ENCODE results near the gene SH3BGRL. TPM values are rescaled to one million over a fixed set of nuclear protein-coding genes. Genes with fewer than 3 reads are reported as not detected.

Gene SH3BGRL
- total RNA-seq, 2 experiments from 2014 or later: 56.2 to 68.2 TPM

GRCh38 chrX:81231476-81231875 lies 29.6 kb downstream of the SH3BGRL start:
- no peaks in the 10 kb centered on the region for H3K79me2 ChIP-seq (ENCODE audit: insufficient read depth, low read depth, low read length)
- H3K4me1 ChIP-seq (ENCODE audit: insufficient read depth, low read length, poor library complexity, severe bottlenecking): no peaks in the 10 kb centered on the region
- H3K36me3 ChIP-seq (ENCODE audit: insufficient read depth, low read length): peaks cover 20% of the 10 kb centered on the region
- ChIA-PET CTCF (ENCODE audit: unreplicated experiment) (no interaction called here), POLR2A (no interaction called here)
- no peaks in the 10 kb centered on the region for H3K9me2 ChIP-seq (ENCODE audit: insufficient read depth, low read length)
- no peaks in the 10 kb centered on the region for H4K20me1 ChIP-seq (ENCODE audit: insufficient read depth, low read length)
- no TSS peak for BruUV-seq (replicated peaks)
- H2AFZ ChIP-seq (ENCODE audit: low read length): no peak overlapping the region
- no peak for DNase-seq (ENCODE audit: low spot score)
- H3K27ac ChIP-seq (ENCODE audit: low read depth, low read length, poor library complexity, severe bottlenecking): no peak overlapping the region
- no peaks in the 10 kb centered on the region for H3K9me3 ChIP-seq (ENCODE audit: low read length)
- intact Hi-C loops (cut with micrococcal nuclease; ENCODE audit: unreplicated experiment): no loop called here
- no peak overlapping the region for H3K4me2 ChIP-seq (ENCODE audit: low read length)
- TF ChIP-seq EZH2phosphoT487 (IDR thresholded peaks at IDR 0.05; ENCODE audit: borderline replicate concordance, low read depth, low read length): no peak
- TF ChIP-seq, protein P1, sequence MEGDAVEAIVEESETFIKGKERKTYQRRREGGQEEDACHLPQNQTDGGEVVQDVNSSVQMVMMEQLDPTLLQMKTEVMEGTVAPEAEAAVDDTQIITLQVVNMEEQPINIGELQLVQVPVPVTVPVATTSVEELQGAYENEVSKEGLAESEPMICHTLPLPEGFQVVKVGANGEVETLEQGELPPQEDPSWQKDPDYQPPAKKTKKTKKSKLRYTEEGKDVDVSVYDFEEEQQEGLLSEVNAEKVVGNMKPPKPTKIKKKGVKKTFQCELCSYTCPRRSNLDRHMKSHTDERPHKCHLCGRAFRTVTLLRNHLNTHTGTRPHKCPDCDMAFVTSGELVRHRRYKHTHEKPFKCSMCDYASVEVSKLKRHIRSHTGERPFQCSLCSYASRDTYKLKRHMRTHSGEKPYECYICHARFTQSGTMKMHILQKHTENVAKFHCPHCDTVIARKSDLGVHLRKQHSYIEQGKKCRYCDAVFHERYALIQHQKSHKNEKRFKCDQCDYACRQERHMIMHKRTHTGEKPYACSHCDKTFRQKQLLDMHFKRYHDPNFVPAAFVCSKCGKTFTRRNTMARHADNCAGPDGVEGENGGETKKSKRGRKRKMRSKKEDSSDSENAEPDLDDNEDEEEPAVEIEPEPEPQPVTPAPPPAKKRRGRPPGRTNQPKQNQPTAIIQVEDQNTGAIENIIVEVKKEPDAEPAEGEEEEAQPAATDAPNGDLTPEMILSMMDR (conservative IDR thresholded peaks at IDR 0.05; ENCODE audit: low read length): no peak
- no peak overlapping the region for H3K4me3 ChIP-seq (ENCODE audit: low read depth, low read length, poor library complexity, severe bottlenecking)

DNA sequence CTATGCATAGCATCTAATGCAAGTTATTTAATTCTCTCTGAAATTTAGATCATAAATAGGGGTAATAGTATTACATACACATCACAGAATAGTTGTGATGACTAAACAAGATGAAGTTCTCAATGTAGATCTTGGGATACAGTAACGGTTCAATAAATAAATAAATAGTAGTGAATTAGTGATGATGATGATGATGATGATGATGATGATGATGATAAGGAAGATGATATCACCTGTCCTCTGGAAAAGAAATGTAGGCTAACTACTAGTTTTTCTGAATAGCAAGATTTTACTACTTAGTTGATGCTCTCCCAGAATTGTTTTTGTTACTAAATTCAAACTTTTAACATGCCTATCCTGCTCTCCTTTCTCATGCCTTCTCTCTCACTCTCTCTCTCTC lies 30.3 kb downstream of the SH3BGRL start:
- DNase-seq (ENCODE audit: low spot score): no peak
- BruUV-seq (replicated peaks): no TSS peak
- Histone ChIP-seq H3K36me3 (ENCODE audit: insufficient read depth, low read length) (peaks cover 27% of the 10 kb centered on the region), H2AFZ (ENCODE audit: low read length) (no peak overlapping the region), H3K9me3 (ENCODE audit: low read length) (no peaks in the 10 kb centered on the region), H3K4me2 (ENCODE audit: low read length) (no peak overlapping the region), H4K20me1 (ENCODE audit: insufficient read depth, low read length) (no peaks in the 10 kb centered on the region), H3K79me2 (ENCODE audit: insufficient read depth, low read depth, low read length) (no peaks in the 10 kb centered on the region), H3K27ac (ENCODE audit: low read depth, low read length, poor library complexity, severe bottlenecking) (no peak overlapping the region), H3K4me3 (ENCODE audit: low read depth, low read length, poor library complexity, severe bottlenecking) (no peak overlapping the region), H3K9me2 (ENCODE audit: insufficient read depth, low read length) (no peaks in the 10 kb centered on the region), H3K4me1 (ENCODE audit: insufficient read depth, low read length, poor library complexity, severe bottlenecking) (no peaks in the 10 kb centered on the region)
- intact Hi-C loops (cut with micrococcal nuclease; ENCODE audit: unreplicated experiment): no loop called here
- ChIA-PET CTCF (ENCODE audit: unreplicated experiment) (no interaction called here), POLR2A (interaction anchor here (0.7 to 1.0 kb wide), 2 partner anchors 22 to 92 kb away, joined by 3 read pairs; no protein-coding TSS in a partner anchor)
- no peak for TF ChIP-seq EZH2phosphoT487 (IDR thresholded peaks at IDR 0.05; ENCODE audit: borderline replicate concordance, low read depth, low read length)
- TF ChIP-seq, protein P1 (conservative IDR thresholded peaks at IDR 0.05; ENCODE audit: low read length): no peak

DNA sequence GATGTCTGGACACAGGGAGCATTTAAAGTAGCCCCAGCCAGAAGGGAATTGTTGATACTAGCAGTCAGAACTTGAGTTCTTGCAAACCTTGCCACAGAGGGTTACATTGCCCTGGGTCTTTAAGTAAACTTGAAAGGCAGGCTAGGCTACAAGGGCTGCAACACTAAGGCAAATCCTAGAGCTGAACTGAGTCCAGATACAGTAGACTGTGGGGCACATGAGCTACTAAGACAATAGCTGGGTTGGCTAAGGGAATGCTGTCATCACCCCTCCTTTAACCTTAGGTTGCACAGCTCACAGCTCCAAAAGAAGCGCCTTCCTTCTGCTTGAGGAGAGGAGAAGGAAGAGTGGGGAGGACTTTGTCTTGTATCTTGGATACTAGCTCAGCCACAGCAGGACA lies 35.6 kb downstream of the SH3BGRL start:
- BruUV-seq (replicated peaks): no TSS peak

More for the DNA sequence above, 35.6 kb downstream of the SH3BGRL start:
- Histone ChIP-seq H3K9me3 (ENCODE audit: low read length) (no peaks in the 10 kb centered on the region), H3K79me2 (ENCODE audit: insufficient read depth, low read depth, low read length) (no peaks in the 10 kb centered on the region), H3K4me3 (ENCODE audit: low read depth, low read length, poor library complexity, severe bottlenecking) (no peak overlapping the region), H3K4me1 (ENCODE audit: insufficient read depth, low read length, poor library complexity, severe bottlenecking) (no peaks in the 10 kb centered on the region), H4K20me1 (ENCODE audit: insufficient read depth, low read length) (no peaks in the 10 kb centered on the region), H3K4me2 (ENCODE audit: low read length) (no peak overlapping the region), H3K27ac (ENCODE audit: low read depth, low read length, poor library complexity, severe bottlenecking) (no peak overlapping the region), H3K9me2 (ENCODE audit: insufficient read depth, low read length) (no peaks in the 10 kb centered on the region), H2AFZ (ENCODE audit: low read length) (no peak overlapping the region), H3K36me3 (ENCODE audit: insufficient read depth, low read length) (peaks cover 64% of the 10 kb centered on the region)
- ChIA-PET POLR2A (no interaction called here), CTCF (ENCODE audit: unreplicated experiment) (no interaction called here)
- no peak for TF ChIP-seq EZH2phosphoT487 (IDR thresholded peaks at IDR 0.05; ENCODE audit: borderline replicate concordance, low read depth, low read length)
- TF ChIP-seq, protein P1 (conservative IDR thresholded peaks at IDR 0.05; ENCODE audit: low read length): no peak
- intact Hi-C loops (cut with micrococcal nuclease; ENCODE audit: unreplicated experiment): no loop called here
- DNase-seq (ENCODE audit: low spot score): no peak

All from OCI-LY7 (cell line).